H1 (cell line): Measurements from ENCODE around the gene MAP4K5. TPM values are rescaled to one million over a fixed set of nuclear protein-coding genes. Genes with fewer than 3 reads are reported as not detected.

ENCODE experiments used
- CTCF ChIA-PET: fragments of 300-600 bp; sonication (Branson Sonifier 250); formaldehyde crosslinking; loops from one replicate; lab custom pipeline; 2021; ENCODE audit not compliant: partially characterized antibody; lab: Charles Lee
- POLR2A ChIA-PET: fragments of 300-600 bp; sonication (Branson Sonifier 250); formaldehyde crosslinking; loops from one replicate; lab custom pipeline; 2021; ENCODE audit warnings: inconsistent platforms; ENCODE audit not compliant: partially characterized antibody; lab: Charles Lee
- DNase-seq, 2 experiments: peaks; one replicate each; pipeline versions ENCODE4 v3.0.0 to v3.0.0-alpha.2; 2010 to 2022; ENCODE audit warnings: low spot score in 2 of 2, low read depth in 1 of 2, mixed read lengths in 1 of 2
- FAIRE-seq: peaks from 2 replicates; lab custom pipeline; 2011; peaks lifted over from hg19 to GRCh38; lab: Jason Lieb, UNC
- H2AFZ ChIP-seq: 2 replicates; pipeline ENCODE4 v1.8.1; 2012; ENCODE audit warnings: low read length, inconsistent platforms
- H2AK5ac ChIP-seq: 2 replicates; pipeline ENCODE4 v1.6.1; 2013; ENCODE audit warnings: low read depth, low read length
- H2BK120ac ChIP-seq: replicated peaks from 2 replicates; pipeline ENCODE3; 2013; ENCODE audit warnings: low read depth, low read length, inconsistent platforms
- H2BK12ac ChIP-seq: 2 replicates; pipeline ENCODE4 v1.6.1; 2013; ENCODE audit warnings: low read depth, low read length
- H2BK15ac ChIP-seq: 2 replicates; pipeline ENCODE4 v1.6.1; 2013; ENCODE audit warnings: low read length
- H2BK20ac ChIP-seq: 2 replicates; pipeline ENCODE4 v1.6.1; 2013; ENCODE audit warnings: low read length
- H2BK5ac ChIP-seq: 2 replicates; pipeline ENCODE4 v1.6.1; 2013; ENCODE audit warnings: low read depth, low read length
- H3K14ac ChIP-seq: 2 replicates; pipeline ENCODE4 v1.6.1; 2013; ENCODE audit warnings: inconsistent platforms; ENCODE audit not compliant: insufficient read length
- H3K18ac ChIP-seq: 2 replicates; pipeline ENCODE4 v1.6.1; 2013; ENCODE audit warnings: low read length; ENCODE audit errors: extremely low read depth
- H3K23ac ChIP-seq: 2 replicates; pipeline ENCODE4 v1.6.1; 2013; ENCODE audit warnings: inconsistent platforms; ENCODE audit not compliant: insufficient read length
- H3K23me2 ChIP-seq: 2 replicates; pipeline ENCODE4 v1.6.1; 2013; ENCODE audit warnings: low read depth, low read length
- H3K27ac ChIP-seq: 2 replicates; pipeline ENCODE4 v1.6.1; 2011; ENCODE audit warnings: low read depth, low read length, inconsistent platforms
- H3K27me3 ChIP-seq, 4 experiments: replicated peaks in 1 of 4; 1 replicate in 1 of 4; 2 replicates in 3 of 4; pipeline versions ENCODE4 v1.6.1 to v1.8.1; 2011 to 2013; ENCODE audit warnings: low read length in 3 of 4, mild to moderate bottlenecking in 3 of 4, inconsistent platforms in 2 of 4, mixed read lengths in 2 of 4, moderate library complexity in 1 of 4; ENCODE audit not compliant: control insufficient read depth in 3 of 4, insufficient read depth in 3 of 4; ENCODE audit errors: extremely low read depth in 1 of 4
- H3K36me3 ChIP-seq, 4 experiments: 2 replicates each; pipeline versions ENCODE4 v1.6.1 to v1.8.1; 2011 to 2013; ENCODE audit warnings: mild to moderate bottlenecking in 4 of 4, low read length in 3 of 4, moderate library complexity in 2 of 4, control low read depth in 1 of 4, inconsistent platforms in 1 of 4; ENCODE audit not compliant: insufficient read depth in 4 of 4, control insufficient read depth in 2 of 4
- H3K4ac ChIP-seq: replicated peaks from 2 replicates; pipeline ENCODE3; 2013; ENCODE audit warnings: low read length, low read depth, mixed read lengths, inconsistent platforms; ENCODE audit not compliant: insufficient read length
- H3K4me1 ChIP-seq, 4 experiments: replicated peaks in 1 of 4; 1 replicate in 1 of 4; 2 replicates in 3 of 4; pipeline versions ENCODE4 v1.6.1 to v1.8.1; 2011 to 2013; ENCODE audit warnings: low read length in 3 of 4, inconsistent platforms in 2 of 4, mixed read lengths in 1 of 4; ENCODE audit not compliant: insufficient read depth in 4 of 4, control insufficient read depth in 3 of 4
- H3K4me2 ChIP-seq, 2 experiments: 2 replicates each; pipeline versions ENCODE4 v1.6.1 to v1.8.1; 2011 to 2013; ENCODE audit warnings: low read depth in 2 of 2, low read length in 2 of 2, control low read depth in 1 of 2, inconsistent platforms in 1 of 2, mild to moderate bottlenecking in 1 of 2; ENCODE audit not compliant: insufficient read depth in 1 of 2
- H3K4me3 ChIP-seq, 4 experiments: fragments of 200-600, 300-600 bp in 1 of 4; sonication (generic), shearing (Covaris generic), sonication (Bioruptor Twin) in 1 of 4; 2 replicates each; pipeline versions ENCODE4 v1.5.1 to v1.8.1; 2011 to 2016; ENCODE audit warnings: low read length in 4 of 4, low read depth in 3 of 4, control low read depth in 2 of 4, inconsistent platforms in 2 of 4, mild to moderate bottlenecking in 2 of 4, mixed read lengths in 1 of 4, moderate library complexity in 1 of 4; ENCODE audit not compliant: insufficient read depth in 2 of 4; ENCODE audit errors: extremely low read depth in 1 of 4
- H3K56ac ChIP-seq: replicated peaks from 2 replicates; pipeline ENCODE3; 2013; ENCODE audit warnings: low read depth, mild to moderate bottlenecking, mixed read lengths, low read length, inconsistent platforms; ENCODE audit not compliant: insufficient read length
- H3K79me1 ChIP-seq: 2 replicates; pipeline ENCODE4 v1.6.1; 2013; ENCODE audit warnings: low read depth, low read length, control low read depth
- H3K79me2 ChIP-seq, 2 experiments: 2 replicates each; pipeline versions ENCODE4 v1.6.1 to v1.8.1; 2012 to 2013; ENCODE audit warnings: low read length in 2 of 2, mild to moderate bottlenecking in 2 of 2, inconsistent platforms in 1 of 2; ENCODE audit not compliant: insufficient read depth in 2 of 2, control insufficient read depth in 1 of 2
- H3K9ac ChIP-seq, 4 experiments: replicated peaks in 1 of 4; 1 replicate in 1 of 4; 2 replicates in 3 of 4; pipeline versions ENCODE4 v1.6.1 to v1.8.1; 2011 to 2013; ENCODE audit warnings: low read depth in 3 of 4, low read length in 3 of 4, control low read depth in 2 of 4, mild to moderate bottlenecking in 2 of 4, moderate library complexity in 2 of 4, inconsistent platforms in 1 of 4; ENCODE audit errors: extremely low read depth in 1 of 4
- H3K9me3 ChIP-seq, 2 experiments: 2 replicates each; pipeline versions ENCODE4 v1.6.1 to v1.8.1; 2012 to 2013; ENCODE audit warnings: mild to moderate bottlenecking in 2 of 2, moderate library complexity in 2 of 2, control low read depth in 1 of 2, inconsistent platforms in 1 of 2, low read depth in 1 of 2, low read length in 1 of 2, mixed read lengths in 1 of 2; ENCODE audit not compliant: insufficient read depth in 2 of 2
- H4K20me1 ChIP-seq, 2 experiments: replicated peaks in 1 of 2; 2 replicates each; pipeline versions ENCODE3 to v1.8.1; 2011 to 2013; ENCODE audit warnings: inconsistent platforms in 2 of 2, low read length in 2 of 2, mild to moderate bottlenecking in 1 of 2; ENCODE audit not compliant: insufficient read depth in 2 of 2, control insufficient read depth in 1 of 2
- H4K5ac ChIP-seq: 2 replicates; pipeline ENCODE4 v1.6.1; 2013; ENCODE audit warnings: low read length, low read depth, mixed read lengths, inconsistent platforms; ENCODE audit not compliant: insufficient read length
- H4K8ac ChIP-seq: 2 replicates; pipeline ENCODE4 v1.8.0; 2013; ENCODE audit warnings: mild to moderate bottlenecking, moderate library complexity, low read length, inconsistent platforms; ENCODE audit not compliant: insufficient read depth; ENCODE audit errors: extremely low read depth
- H4K91ac ChIP-seq: replicated peaks from 2 replicates; pipeline ENCODE3; 2013; ENCODE audit warnings: low read length, mixed read lengths, inconsistent platforms; ENCODE audit not compliant: insufficient read length
- BRCA1 ChIP-seq: IDR thresholded peaks from 2 replicates; pipeline ENCODE4 v1.6.1; 2012; ENCODE audit warnings: low read depth, low read length, improper control_type of control experiment
- CEBPB ChIP-seq: IDR thresholded peaks from 2 replicates; pipeline ENCODE4 v1.6.1; 2012; ENCODE audit warnings: low read depth, low read length
- CREB1 ChIP-seq: IDR thresholded peaks from 2 replicates; pipeline ENCODE4 v1.6.1; 2012; ENCODE audit warnings: inconsistent platforms
- EP300 ChIP-seq, 2 experiments: IDR thresholded peaks; 1 replicate in 1 of 2; 2 replicates in 1 of 2; pipeline ENCODE4 v1.6.1; 2011 to 2012; ENCODE audit warnings: low read depth in 2 of 2, low read length in 2 of 2, mild to moderate bottlenecking in 2 of 2, borderline replicate concordance in 1 of 2, inconsistent platforms in 1 of 2, moderate library complexity in 1 of 2
- GTF2F1 ChIP-seq: IDR thresholded peaks from 2 replicates; pipeline ENCODE4 v1.6.1; 2012; ENCODE audit warnings: low read depth, low read length, improper control_type of control experiment, borderline replicate concordance
- HDAC6 ChIP-seq: IDR thresholded peaks from one replicate; pipeline ENCODE4 v1.7.1; 2012; ENCODE audit warnings: low read depth, mild to moderate bottlenecking, inconsistent platforms, low read length, moderate library complexity
- NANOG ChIP-seq: IDR thresholded peaks from 2 replicates; pipeline ENCODE4 v1.6.1; 2011; ENCODE audit warnings: low read length, low read depth, mild to moderate bottlenecking, inconsistent platforms; ENCODE audit not compliant: insufficient read depth, poor library complexity, severe bottlenecking
- POLR2A ChIP-seq, 2 experiments: IDR thresholded peaks; 1 replicate in 1 of 2; 2 replicates in 1 of 2; pipeline ENCODE4 v1.6.1; 2011; ENCODE audit warnings: low read depth in 2 of 2, low read length in 2 of 2, mild to moderate bottlenecking in 2 of 2; ENCODE audit errors: control extremely low read depth in 1 of 2
- SIN3A ChIP-seq, 2 experiments: IDR thresholded peaks in 1 of 2; conservative IDR thresholded peaks in 1 of 2; 2 replicates each; pipeline ENCODE4 v1.6.1; 2011 to 2012; ENCODE audit warnings: low read length in 2 of 2, improper control_type of control experiment in 1 of 2, low read depth in 1 of 2, mild to moderate bottlenecking in 1 of 2
- SP1 ChIP-seq: IDR thresholded peaks from 2 replicates; pipeline ENCODE4 v1.6.1; 2011; ENCODE audit warnings: low read depth, low read length
- SUZ12 ChIP-seq: fragments of 200-600 bp; sonication (generic); IDR thresholded peaks from 2 replicates; pipeline ENCODE4 v1.6.1; 2012; ENCODE audit warnings: mild to moderate bottlenecking, inconsistent platforms, low read length, moderate library complexity, mixed read lengths
- TAF7 ChIP-seq: optimal IDR thresholded peaks from 2 replicates; pipeline ENCODE3; 2011; ENCODE audit warnings: low read depth, mild to moderate bottlenecking, inconsistent platforms, low read length, moderate library complexity, borderline replicate concordance
- WGBS, 2 experiments: shearing (Covaris generic) in 1 of 2; methylation state at CpG; one replicate each; pipeline versions ENCODE4 v1.1.6 to v1.1.7; 2013 to 2015; ENCODE audit warnings: low lambda C conversion rate in 2 of 2, mixed read lengths in 2 of 2, inconsistent platforms in 1 of 2, low coverage in 1 of 2, missing lambda C conversion rate in 1 of 2; ENCODE audit not compliant: insufficient replicate concordance in 2 of 2, insufficient coverage in 1 of 2, insufficient read length in 1 of 2; ENCODE audit errors: extremely low coverage in 1 of 2, missing lambda C conversion rate in 1 of 2; 5-methylcytosine and 5-hydroxymethylcytosine counted together
- polyA plus RNA-seq, 7 experiments: library from polyadenylated mRNA; depleted of rRNA in 3 of 7; stranded (reverse) in 5 of 7; unstranded in 2 of 7; fragments of >200 nt in 5 of 7; fragments of 200-250 nt in 2 of 7; gene quantifications; 1 replicate in 5 of 7; 2 replicates in 1 of 7; 4 replicates in 1 of 7; pipeline versions ENCODE4 v1.2.1 to v1.2.3, GENCODE V29; 2011 to 2013; ENCODE audit warnings: missing spikeins in 2 of 7, mixed read lengths in 2 of 7
- total RNA-seq: library from RNA; stranded (reverse); fragmentation: NEBNext Ultra II Directional; extraction: Animal tissue kit (Norgen Biotek cat#: 25700); gene quantifications from 2 replicates; pipeline ENCODE4 v1.2.1, GENCODE V29; 2021
- TF ChIP-seq, protein P1 (sequence below): IDR thresholded peaks from 2 replicates; pipeline ENCODE4 v1.6.1; 2012; ENCODE audit warnings: low read length, inconsistent platforms

MAP4K5 gene
- total and polyA plus RNA-seq, 2 of the 8 experiments (the other 6 are each of a cell fraction or from before 2014, with no cell fraction given), result 7.6 to 34.5 TPM

DNA sequence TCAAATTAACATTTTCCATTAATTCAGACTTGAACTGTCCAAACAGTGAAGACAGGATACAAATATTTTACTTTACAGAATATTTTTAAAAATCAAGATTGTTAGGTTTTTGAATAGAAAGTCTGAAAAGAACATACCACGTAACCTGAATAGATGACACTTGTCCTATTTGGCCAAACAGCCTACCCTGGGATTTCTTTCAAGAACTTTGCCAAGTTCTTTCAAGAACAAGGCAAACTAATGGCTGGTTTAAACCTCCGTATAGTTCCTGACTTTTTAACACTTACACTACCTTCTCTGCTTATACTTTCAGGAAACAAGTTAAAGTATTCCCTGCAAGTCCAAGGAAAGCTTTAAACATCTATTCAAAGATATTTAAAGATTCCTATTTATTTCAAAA is 35.0 kb downstream of the MAP4K5 start:
- H3K27ac ChIP-seq, result no peak overlapping the region
- no peaks in the 10 kb centered on the region for H3K23me2 ChIP-seq
- no peak overlapping the region for H2AK5ac ChIP-seq
- no peak overlapping the region for H2BK20ac ChIP-seq
- no peak overlapping the region for H3K14ac ChIP-seq
- H4K91ac ChIP-seq, result no peak overlapping the region
- no peak for DNase-seq
- peaks cover 0 to 14% of the 10 kb centered on the region in 2 experiments; a peak in 1 of 4 replicates for H3K79me2 ChIP-seq
- H3K4me3 ChIP-seq, result no peak overlapping the region
- no peak overlapping the region for H3K4me2 ChIP-seq
- H4K20me1 ChIP-seq, result no peaks in the 10 kb centered on the region
- CTCF ChIA-PET, result no interaction called here
- no peak overlapping the region for H4K5ac ChIP-seq
- H3K18ac ChIP-seq, result no peak overlapping the region
- no peak overlapping the region for H3K4ac ChIP-seq
- H3K27me3 ChIP-seq, result no peaks in the 10 kb centered on the region
- H2BK12ac ChIP-seq, result no peak overlapping the region
- H3K23ac ChIP-seq, result no peak overlapping the region
- no peak overlapping the region for H2AFZ ChIP-seq
- H3K56ac ChIP-seq, result no peak overlapping the region
- no peak overlapping the region for H2BK15ac ChIP-seq
- H3K36me3 ChIP-seq, result no peaks in the 10 kb centered on the region
- FAIRE-seq, result no peak
- POLR2A ChIA-PET, result no interaction called here
- 89% methylated on average over 2 of the region's 2 CpGs; no CpG with 5 or more reads in 1 of the 2 experiments for WGBS, 2 experiments
- no peak overlapping the region for H3K9ac ChIP-seq
- H3K9me3 ChIP-seq, result no peaks in the 10 kb centered on the region
- no peak overlapping the region for H4K8ac ChIP-seq
- H2BK120ac ChIP-seq, result no peak overlapping the region
- no peaks in the 10 kb centered on the region for H3K79me1 ChIP-seq
- H2BK5ac ChIP-seq, result no peak overlapping the region
- H3K4me1 ChIP-seq, result no peaks in the 10 kb centered on the region
- TF ChIP-seq POLR2A (IDR thresholded peaks at IDR 0.05; ENCODE audit: control extremely low read depth in 1 of 2, low read depth in 2 of 2, low read length in 2 of 2), result no peak
- TF ChIP-seq CREB1, result no peak
- TF ChIP-seq HDAC6, result no peak
- TF ChIP-seq SIN3A (conservative IDR thresholded peaks at IDR 0.05 in 1 of 2, IDR thresholded peaks at IDR 0.05 in 1 of 2; ENCODE audit: low read depth in 1 of 2, low read length in 2 of 2), result no peak
- no peak for TF ChIP-seq SP1
- no peak for TF ChIP-seq GTF2F1
- TF ChIP-seq BRCA1, result no peak
- no peak for TF ChIP-seq EP300 (IDR thresholded peaks at IDR 0.05; ENCODE audit: borderline replicate concordance in 1 of 2, low read depth in 2 of 2, low read length in 2 of 2)
- no peak for TF ChIP-seq TAF7
- no peak for TF ChIP-seq NANOG
- TF ChIP-seq, protein P1, sequence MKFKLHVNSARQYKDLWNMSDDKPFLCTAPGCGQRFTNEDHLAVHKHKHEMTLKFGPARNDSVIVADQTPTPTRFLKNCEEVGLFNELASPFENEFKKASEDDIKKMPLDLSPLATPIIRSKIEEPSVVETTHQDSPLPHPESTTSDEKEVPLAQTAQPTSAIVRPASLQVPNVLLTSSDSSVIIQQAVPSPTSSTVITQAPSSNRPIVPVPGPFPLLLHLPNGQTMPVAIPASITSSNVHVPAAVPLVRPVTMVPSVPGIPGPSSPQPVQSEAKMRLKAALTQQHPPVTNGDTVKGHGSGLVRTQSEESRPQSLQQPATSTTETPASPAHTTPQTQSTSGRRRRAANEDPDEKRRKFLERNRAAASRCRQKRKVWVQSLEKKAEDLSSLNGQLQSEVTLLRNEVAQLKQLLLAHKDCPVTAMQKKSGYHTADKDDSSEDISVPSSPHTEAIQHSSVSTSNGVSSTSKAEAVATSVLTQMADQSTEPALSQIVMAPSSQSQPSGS, result no peak
- TF ChIP-seq SUZ12, result no peak
- no peak for TF ChIP-seq CEBPB
